NCI-H446 treated with DMSO at 0.1 percent for 48 hours (cell line): ENCODE results near the gene YES1.
"Not testable (repeated sequence)": the region's sequence is repeated elsewhere in the genome, so short reads cannot be mapped to it uniquely, and the experiment has no call there.

Experiments
- DNase-seq: peaks from one replicate; lab custom pipeline; 2025; lab: John Stamatoyannopoulos, UW

Gene YES1

DNA sequence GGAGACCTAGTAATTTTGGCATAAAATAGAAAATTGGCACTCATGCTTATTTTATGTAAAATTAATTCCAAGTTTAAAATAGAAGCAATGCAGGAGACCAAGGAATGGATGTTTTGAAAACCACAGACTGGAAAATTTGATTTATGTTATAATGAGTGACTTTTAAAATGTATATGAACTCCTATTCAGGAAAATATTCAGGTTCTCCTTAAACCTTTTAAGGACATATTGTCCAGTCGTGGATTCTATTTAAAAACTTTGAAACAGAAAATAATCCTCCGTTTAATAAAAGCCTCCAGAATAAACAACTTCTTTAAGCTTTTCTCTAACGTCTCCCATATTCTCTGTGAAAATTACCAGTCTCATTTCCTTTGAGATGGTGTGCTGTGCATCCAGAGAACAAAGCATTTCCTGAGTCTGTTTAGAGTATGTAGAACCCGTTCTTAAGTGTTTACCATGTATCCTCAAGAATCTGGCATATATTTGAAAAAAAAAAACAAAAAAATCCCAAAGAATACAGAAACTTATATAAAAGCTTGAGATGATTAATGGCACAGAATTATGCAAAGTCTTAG, 8.6 kb upstream of the YES1 start:
- DNase-seq: no peak

DNA sequence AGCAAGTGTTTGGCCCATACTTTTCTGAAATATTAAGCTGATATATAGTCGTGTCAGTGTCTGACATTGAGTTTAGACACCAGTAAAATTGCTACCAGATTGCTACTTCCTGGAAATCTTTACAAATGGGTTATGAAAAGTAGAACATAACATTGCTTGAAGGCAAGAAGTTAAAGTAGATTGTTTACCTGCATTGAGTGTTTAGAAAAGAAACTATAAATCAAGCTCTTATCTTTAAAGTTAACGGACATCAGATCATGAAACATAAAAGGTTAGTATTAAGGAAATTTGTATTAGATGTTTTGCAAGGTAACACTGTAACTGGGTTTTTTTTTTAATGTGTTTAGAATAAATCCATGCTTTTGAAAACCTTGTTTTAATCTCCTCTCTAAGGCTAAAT, 4.8 kb upstream of the YES1 start:
- DNase-seq: no peak

DNA sequence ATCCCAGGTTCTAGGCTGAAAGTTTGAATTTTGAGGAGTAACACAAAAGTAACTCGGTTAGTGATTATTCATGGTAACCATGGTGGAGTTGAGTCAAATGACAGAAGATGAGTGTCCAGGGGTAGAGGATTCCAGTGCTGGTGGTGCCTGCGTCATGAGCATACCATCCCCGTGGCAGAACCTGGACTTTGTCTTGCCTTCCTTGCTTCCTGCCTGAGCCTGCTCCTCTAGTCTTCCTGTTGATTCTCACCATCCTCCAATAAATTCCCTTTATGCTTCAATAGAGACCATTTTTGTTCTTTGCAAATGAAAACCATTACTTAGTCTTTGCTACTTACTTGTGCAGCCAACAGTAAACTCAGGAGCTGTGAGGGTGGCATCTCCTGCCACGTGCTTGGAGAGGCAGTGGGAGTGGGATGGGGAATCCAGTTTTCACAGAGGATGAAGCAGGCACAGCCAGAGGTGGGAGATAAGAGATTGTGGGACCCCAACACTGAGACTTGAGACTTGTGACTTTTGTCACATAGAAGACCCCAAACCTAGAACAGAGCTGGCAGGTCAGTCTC, 4.1 kb upstream of the YES1 start:
- DNase-seq: no peak

DNA sequence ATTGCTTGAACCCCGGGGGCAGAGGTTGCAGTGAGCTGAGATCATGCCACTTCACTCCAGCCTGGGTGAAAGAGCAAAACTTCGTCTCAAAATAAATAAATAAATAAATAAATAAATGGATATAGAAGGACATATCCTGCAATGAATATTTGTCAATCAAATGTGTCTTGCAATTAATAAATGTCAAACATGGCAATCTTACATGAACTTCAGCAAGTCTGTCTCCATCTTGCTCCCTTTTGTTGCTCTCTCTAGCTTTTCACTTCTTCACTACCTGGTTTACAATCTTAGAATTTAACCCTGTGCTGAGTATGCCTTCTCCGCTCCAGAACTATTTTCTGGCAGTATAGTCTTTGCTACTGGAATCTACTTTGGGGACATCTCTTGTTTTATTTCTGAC, 3.3 kb upstream of the YES1 start:
- DNase-seq: no peak

DNA sequence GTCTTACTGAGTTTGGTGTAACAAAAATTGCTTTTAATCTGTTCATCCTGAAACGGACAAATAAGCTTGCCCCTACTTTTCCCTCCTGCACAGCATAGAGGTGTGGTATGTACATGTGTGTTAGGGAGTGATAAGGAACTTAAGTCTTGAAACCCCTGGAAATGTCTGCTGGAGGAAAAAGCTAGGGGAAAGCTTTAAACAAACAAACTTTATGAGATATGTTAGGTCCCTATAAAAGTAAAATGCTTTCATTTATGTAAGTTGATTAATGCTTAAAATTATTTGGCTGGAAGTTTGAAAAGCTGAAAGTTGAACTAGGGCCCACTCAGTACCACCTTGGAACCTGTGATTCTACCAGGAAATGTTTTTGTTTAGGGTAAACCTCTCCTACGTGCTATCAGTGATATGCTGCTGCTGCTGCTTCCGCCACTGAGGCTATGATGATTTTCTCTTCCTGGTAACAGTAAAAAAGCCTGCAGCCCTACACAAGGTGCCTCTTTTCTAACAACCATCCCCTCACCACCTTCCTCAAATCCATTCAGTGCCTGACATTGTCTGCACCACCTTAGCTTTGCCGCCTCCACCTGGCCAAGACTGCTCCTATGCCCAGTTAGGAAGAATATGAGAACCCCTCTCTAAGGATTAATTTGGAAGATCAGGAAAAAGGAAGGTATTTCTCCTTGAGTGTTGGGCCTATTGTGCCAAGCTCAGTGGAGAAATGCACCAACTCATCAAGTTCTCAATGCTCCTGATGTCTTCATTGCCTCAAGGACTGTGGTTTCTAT, 2.5 kb upstream of the YES1 start:
- no peak for DNase-seq

DNA sequence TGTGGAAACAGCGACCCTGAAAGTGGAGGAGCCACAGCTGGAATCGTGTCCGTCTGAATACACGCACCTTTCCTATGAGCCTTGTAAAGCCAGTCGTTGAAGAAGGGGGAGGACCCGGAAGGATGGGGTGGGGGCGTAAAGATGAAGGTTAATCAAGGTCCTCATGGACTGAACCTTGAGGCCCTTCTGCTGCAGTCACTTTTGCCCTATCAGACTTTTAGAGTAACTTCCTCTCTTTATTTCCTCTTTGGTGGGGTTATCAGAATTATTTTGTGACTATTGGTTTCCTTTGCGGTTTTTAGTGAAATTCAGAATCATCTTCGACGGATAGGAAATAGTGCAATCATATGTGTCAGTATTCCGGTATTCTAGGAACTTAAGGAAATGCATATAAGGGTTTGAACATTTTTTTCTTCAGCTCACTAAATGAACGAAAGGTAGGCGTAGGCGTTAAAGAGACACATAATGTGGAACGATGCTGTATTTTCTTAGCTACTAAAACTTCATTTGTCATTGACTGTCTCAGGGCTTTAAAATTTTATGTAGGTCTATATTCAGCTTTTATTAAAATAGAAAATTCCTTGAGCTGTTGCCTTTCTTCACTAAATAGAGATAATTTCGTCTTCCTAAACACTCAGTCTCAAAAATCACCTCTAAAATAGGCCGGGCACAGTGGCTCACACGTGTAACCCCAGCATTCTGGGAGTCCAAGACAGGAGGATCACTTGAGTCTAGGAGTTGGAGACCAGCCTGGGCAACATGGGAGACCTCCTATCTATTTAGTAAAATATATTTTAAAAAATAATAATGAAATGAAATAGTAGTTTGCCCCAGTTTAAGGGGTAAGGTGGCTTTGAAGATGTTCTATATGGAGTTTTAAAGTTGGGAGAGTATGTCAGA, 1.4 kb upstream of the YES1 start:
- DNase-seq: no peak

DNA sequence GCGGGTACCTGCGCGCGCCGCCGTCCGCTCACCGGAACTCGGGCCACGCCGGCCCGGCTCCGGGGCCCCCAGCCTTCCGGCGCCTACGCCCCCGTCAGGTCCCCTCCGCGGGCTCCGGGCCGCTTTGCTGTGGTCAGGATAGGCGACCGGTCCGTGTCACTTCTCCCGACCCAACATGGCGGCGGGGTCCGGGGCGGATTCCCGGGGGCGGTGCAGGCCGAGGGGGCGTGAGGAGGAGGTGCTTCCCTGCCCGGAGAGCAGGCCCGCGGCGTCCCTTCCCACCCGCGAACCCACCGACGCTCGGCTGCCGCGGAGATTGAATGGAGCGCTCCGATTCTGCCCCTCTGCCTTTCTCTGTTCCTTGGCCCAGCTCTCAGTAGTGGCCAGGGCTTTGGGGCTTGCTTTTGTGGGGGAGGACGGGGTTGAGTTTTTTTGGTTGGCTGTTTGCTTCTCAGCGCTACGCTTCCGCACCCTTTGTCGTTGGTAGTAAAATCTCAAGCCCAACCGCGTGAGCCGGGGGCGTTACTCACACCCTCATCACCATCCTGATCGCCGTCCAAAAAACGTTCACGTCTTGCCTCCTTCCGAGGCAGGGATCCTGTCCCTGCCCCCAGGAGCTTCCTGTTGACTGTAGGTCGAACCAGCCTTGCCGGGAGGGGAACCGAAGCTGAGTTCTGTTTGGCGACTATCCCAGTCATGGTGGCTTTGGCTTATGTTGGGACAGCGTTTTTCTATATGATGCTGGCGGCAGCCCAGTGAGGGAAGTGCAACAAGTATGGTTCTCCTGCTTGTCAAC, 532 bp upstream of the YES1 start:
- peak; percentile 4 for DNase-seq

DNA sequence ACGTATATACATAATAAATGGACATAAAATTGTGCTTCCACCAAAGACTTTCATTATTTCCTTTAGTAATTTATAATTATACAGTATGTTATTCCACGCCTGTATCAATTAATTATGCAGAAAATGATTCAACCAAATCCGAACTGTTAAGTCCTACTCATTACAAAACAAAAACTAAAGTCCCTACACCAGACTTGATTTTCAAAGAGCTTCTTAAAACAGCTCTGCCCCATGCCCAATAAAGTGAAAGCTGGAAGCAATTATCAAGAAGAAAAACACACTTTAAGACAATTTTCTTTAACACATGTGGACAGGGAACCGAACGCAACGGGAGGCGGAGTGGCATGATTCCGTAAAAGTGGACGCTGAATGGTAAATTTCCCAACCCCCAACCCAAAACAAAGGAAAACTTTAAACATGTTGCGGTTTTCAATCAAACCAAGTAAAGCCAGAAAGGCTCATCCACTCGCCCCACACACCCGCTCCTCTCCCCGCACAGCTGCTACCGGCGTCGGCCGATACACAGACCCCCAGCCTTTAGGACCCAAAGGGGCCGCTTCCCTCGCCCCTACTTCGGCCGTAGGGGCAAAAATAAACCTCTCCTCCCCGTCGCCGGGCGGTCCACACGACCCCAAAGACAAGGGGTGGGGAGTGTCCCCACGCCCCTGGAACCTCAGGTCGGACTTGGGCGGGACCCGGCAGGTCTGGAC, 705 bp downstream of the YES1 start:
- no peak for DNase-seq

DNA sequence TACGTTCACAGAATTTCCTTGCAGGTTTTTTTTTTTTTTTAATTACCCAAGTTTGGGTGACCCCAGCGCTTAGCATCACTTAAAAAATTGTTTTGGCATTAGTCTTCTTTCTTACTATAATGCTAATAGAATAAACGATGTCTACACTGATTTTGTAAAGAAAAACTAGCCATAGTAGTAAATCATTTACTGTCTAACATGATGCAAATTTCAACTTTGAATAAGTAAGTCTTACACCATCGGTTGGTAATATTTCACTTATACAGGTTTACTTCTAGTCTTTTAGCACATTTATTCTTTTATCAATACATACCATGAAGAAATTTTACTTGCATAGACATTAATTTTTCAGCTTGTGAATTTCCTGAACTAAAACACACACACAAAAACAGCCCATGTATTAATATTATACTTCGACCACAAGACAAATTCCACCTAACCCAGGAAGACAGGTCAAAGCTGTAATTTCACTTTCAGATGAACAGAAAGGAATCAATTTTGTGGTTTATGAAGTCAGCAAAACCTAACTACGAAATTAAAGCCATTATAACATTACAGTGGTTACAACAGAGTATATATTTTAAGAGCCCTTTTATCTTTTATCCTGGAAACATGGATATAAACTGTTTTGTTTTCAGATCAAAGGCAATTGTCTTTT, 1.9 kb downstream of the YES1 start:
- DNase-seq: no peak

DNA sequence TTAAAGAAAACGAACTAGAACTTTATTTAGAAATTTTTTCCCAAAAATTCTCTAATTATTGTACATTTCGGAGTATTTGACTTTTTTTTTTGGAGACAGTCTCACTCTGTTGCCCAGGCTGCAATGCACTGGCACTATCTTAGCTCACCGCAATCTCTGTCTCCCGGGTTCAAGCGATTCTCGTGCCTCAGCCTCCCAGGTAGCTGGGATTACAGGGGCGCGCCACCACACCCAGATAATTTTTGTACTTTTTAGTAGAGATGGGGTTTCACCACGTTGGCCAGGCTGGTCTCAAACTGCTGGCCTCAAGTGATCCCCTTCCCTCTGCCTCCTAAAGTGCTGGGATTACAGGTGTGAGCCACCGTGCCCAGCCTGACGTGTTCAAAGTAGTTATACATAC, 2.8 kb downstream of the YES1 start:
- not testable (repeated sequence) for DNase-seq

DNA sequence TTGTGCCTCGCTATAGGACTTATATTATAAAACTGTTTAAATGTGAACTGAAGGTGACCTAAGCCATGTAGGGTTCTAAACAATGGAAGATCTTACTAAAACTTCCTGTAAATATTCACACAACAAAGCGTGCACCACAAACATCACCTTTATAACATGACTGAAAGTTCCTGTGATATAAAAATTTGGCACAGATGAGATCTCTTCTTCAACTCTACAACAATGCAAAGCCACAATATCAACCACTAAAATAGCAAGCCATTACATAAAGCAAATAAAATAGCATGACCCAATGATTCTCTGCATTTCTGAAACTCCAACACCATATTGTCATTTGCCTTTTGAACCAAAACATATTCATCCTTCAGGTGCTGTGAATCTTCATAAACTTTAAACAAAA, 3.5 kb downstream of the YES1 start:
- no peak for DNase-seq

DNA sequence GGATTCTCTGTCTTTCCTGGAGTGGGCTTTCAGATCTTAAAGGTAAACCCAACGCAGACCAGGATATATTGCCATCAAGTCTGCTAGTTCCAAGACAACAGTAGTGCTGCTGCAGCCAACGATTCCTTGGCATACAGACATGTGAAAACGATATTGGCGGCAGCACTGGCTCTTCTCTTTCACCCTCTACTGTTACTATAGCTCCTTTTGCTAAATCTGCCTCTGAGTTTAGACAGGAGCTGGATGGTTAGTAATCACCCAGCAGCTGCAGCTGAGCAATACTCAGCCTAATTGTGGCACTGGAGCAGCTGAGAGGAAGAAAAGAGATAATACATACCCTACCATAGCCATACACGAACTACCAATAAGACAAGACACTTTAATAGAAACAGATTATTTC, 4.0 kb downstream of the YES1 start:
- peak; percentile 51 for DNase-seq

DNA sequence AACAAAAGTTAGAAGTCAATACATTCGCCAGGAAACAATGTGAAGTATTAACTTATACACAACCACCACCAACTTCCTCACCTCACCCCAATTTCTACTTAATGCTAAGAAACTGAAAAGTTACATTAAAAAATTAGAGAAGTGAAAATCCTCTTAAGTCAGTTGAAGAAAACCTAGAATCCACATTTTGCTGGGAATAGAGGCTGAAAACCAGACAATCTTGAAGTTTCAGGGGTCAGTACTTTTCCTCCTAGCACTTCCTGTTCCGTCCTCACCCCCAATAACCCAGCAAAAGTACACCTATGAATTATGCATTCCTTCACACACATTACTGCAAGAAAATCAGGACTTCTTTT, 6.3 kb downstream of the YES1 start:
- no peak for DNase-seq

DNA sequence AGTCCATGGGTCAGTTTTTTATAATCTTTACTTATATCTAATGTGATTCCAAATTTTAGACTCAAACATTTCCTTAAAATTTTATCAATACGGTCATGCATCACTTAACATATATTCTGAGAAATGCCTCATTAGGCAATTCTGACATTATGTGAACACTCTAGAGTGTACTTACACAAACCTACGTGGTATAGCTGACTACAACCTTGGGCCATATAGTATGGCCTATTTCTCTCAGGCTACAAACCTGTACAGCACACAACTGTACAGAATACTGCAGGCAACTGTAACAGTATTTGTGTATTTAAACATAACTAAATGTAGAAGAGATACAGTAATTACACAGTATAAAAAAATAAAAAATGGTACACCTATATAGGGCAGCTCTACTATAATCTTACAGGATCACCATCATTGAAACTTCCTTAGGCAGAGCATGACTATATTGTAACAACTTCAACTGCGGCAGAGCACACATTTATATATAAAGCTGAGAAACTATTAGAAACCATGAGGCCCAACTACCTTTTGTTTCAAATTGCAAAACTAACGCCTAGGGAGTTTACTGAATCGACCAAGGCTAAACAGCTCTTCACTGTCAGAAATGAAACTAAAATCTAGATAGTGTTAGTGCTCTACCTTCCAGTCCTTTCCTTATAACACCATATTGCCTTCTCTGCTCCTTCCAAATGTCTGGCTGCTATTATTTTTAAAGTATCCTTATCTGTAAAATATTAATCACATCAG, 6.9 kb downstream of the YES1 start:
- no peak for DNase-seq

DNA sequence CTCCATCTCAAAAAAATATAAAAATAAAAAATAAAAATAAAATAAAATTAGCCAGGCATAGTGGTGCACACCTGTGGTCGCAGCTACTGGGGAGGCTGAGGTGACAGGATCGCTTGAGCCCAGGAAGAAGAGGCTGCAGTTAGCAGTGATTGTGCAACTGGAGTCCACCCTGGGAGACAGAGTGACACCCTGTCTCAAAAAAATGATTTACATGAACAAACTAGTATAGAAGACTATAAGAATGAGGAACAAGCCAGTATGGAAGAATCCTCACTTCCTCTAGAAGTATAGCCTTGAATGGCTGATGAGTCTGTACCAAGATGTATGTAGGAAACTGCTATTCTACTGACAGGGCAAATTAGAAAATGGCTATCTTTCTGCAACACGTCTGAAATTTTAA, 10.9 kb downstream of the YES1 start:
- DNase-seq: no peak

DNA sequence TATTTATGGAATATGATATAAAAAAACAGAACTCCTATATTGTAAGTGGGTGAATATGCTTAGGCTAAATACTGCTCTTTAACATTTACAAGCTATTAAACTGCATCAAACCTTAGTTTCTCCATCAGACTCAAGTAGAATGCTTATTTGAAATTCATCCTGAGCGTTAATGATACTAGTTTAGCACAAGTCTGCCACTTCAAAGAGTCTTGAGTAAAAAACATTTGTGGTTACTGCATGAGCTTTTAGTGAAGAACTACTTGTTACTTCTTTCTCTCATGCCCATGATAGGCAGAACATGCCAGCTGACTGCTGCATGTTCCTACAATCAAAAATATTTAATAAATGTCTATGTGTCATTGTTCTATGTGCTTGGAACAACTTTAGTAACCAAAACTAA, 12.1 kb downstream of the YES1 start:
- DNase-seq: no peak

DNA sequence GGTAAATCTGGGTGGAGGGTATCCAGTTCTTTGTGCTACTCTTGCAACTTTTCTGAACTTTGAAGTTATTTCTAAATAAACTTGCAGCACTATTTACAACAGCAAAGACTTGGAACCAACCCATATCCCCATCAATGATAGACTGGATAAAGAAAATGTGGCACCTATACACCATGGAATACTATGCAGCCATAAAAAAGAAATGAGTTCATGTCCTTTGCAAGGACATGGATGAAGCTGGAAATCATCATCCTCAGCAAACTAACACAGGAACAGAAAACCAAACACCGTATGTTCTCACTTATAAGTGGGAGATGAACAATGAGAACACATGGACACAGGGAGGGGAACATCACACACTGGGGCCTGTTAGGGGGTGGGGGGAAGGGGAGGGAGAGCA, 16.7 kb downstream of the YES1 start:
- not testable (repeated sequence) for DNase-seq

DNA sequence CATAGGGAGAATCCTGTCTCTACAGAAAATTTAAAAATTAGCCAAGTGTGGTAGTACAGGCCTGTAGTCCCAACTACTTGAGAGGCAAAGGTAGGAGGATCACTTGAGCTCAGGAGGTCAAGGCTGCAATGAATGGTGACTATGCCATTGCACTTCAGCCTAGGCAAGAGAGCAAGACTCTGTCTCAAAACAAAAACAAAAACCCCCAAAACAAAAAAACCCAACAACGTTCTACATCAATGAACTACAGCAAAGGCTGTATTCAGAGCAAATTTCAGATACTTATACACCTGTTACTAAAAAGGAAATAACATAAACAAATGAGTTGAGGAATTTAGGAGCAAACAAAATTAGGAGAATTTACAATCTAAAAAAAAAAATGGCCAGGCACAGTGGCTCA, 22.6 kb downstream of the YES1 start:
- DNase-seq: no peak

DNA sequence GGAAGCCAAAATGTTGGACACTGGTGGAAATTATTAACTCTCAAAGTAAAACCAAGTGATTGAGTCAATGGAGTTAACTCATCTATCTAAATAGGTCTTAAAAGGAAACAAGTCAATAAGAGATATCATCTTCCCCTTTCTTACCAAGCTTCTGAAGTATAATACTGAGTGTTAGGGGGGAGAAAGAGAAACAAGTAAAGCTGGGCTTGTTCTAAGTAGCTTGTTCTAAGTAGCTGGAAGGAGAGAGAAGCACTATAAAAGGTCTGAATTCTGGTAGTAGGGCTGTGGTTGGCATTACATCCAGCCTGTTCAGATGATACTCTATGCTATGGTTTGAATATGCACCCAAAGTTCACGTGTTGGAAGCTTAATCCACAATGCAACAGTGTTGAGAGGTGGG, 26.8 kb downstream of the YES1 start:
- DNase-seq: no peak
